HG03460 (cell line): ENCODE measurements around the gene PARN.
A peak's percentile ranks its signal among the peaks of the same experiment; 100 is the strongest.
"Not testable (repeated sequence)": the region's sequence is repeated elsewhere in the genome, so short reads cannot be mapped to it uniquely, and the experiment has no call there.

ENCODE experiments used
- ATAC-seq: cut with Tn5 transposase; IDR thresholded peaks from one replicate; pipeline ENCODE4 v1.9.1; 2021; ENCODE audit not compliant: unreplicated experiment

Gene PARN, protein sequence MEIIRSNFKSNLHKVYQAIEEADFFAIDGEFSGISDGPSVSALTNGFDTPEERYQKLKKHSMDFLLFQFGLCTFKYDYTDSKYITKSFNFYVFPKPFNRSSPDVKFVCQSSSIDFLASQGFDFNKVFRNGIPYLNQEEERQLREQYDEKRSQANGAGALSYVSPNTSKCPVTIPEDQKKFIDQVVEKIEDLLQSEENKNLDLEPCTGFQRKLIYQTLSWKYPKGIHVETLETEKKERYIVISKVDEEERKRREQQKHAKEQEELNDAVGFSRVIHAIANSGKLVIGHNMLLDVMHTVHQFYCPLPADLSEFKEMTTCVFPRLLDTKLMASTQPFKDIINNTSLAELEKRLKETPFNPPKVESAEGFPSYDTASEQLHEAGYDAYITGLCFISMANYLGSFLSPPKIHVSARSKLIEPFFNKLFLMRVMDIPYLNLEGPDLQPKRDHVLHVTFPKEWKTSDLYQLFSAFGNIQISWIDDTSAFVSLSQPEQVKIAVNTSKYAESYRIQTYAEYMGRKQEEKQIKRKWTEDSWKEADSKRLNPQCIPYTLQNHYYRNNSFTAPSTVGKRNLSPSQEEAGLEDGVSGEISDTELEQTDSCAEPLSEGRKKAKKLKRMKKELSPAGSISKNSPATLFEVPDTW

DNA sequence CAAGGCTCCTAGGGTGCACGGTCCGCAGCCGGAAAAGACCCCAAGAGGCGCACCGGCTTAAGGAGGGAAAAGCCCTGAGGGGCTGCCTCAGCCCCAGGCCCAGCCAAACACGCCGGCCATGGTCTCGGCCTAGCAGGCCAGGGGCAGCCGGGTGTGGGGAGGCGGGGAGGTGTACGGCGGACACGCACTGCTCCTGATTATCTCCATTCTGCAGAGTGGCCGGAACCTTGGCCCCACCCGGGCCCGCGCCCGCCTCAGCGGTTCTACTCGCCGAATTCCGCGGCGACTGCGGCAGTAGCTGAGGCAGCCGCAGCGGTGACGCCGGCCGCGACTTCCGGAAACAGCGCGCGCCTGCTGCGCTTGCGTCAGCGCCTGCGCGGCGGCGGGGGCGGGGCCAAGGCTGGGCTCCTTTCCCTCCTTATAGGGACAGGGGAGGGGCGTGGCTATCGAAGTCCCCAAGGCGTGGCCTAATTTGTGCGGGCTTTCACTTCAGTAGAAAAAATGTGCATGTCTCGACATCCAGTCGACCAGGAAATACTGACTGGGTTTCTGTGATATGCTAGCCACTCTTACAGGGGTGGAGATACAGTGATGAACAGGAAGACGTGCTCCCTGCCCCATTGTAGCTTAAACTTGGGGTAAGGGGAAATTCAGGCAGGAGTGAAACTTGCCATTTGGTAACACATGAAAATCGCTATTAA, at the start of gene PARN:
Gene PARN, minus strand, starts transcription at position 342 of the 701 bp plus-strand sequence. Its CDS starts 135 bp downstream, at position 207.
- peak; percentile 45 for ATAC-seq

DNA sequence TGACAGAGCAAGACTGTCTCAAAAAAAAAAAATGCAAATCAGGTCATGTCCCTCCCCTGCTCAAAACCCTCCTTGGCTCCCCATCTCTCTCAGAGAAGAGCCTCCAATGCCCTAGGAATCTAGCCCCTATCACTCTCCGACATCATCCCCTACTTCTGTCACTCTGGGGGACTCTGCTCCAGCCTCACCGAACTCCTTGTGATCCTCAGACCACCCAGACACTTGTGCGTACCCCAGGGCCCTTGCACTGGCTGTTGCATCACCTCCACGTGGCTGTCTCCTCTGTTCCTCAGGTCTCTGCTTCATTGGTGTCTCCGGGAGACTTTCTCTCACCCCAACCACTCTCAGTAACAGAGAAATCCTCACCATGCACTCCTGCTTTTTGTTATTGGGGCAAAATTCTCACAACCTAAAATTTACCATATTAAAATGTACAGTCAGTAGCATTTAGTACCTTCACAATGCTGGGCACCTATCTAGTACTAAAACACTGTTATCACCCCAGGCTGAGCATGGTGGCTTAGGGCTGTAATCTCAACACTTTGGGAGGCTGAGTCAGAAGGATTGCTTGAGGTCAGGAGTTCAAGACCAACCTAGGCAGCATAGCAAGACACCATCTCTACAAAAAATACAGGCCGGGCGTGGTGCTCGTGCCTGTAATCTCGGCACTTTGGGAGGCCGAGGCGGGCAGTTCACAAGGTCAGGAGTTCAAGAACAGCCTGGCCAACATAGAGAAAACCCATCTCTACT, 48.9 kb upstream of the PARN start:
- no peak for ATAC-seq

DNA sequence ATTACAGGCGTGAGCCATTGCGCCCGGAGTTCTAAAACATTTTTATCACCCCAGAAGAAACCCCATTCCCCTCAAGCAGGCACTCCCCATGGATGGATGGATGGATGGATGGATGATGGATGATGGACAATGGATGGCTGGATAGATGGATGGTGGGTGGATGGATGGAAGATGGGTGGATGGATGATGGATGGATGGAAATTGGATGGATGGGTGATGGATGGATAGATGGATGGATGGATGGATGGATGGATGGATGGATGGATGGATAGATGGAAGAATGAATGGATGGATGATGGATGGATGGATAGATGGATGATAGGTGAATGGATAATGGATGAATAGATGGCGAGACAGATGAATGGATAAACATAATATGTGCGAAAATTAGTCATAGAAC, 47.6 kb upstream of the PARN start:
- ATAC-seq = no peak

DNA sequence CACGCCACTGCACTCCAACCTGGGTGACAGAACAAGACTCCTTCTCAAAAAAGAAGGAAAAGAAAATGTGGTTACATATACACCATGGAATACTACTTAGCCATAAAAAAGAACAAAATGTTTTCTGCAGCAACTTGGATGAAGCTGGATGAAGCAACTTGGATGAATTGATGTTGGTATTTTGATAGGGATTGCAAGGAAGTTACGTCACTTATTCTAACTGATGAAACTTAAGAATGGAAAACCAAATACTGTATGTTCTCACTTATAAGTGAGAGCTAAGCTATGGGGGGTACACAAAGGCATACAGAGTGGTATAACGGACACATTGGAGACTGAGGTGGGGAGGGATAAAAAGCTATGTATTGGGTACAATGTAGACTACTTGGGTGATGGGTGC, 46.6 kb upstream of the PARN start:
- ATAC-seq = no peak

DNA sequence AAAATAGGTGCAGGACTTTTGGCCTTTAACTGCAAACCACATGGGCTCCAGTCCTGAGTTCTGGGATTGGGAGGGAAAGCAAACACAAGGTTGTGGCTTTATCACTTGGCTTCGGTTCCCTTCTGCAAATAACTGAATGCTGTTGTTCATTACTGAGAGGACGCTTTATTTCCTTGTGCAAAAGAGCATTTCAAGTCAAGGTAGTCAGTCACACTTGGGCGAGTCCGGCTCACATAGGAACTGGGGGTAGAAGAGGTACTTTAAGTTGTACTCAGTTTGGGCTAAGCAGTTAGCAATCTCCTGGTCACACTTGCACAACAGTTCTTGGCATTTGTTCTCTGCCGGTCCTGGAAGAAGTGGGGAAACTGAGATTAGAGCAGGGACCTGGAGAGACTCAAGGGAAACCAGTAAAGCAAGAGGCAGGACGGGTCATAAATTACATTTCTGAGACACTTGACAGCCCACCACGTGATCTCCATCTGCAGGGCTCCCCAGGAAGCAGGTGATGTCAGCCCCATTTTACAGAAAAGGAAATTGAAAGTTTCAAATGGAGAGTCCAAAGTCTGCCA, 42.4 kb upstream of the PARN start:
- no peak for ATAC-seq

DNA sequence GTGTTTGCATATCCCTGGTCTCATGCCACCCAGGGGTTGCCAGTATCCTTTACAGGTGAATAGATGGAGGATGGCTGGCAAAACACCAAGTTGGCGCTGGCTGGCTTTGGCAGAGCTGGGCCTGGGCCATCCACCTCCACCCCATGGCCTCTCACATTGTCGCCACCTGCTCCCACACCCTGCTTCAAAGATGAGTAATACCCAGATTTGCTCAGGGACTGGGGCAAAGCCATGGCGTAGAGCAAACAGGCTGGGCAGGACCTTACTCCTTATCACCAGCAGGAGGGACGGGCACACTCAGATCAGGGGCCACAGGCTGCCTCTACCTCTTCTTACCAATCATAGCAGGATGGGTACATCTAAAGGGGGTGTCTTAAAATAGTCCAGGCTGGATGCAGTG, 39.7 kb upstream of the PARN start:
- ATAC-seq = no peak

DNA sequence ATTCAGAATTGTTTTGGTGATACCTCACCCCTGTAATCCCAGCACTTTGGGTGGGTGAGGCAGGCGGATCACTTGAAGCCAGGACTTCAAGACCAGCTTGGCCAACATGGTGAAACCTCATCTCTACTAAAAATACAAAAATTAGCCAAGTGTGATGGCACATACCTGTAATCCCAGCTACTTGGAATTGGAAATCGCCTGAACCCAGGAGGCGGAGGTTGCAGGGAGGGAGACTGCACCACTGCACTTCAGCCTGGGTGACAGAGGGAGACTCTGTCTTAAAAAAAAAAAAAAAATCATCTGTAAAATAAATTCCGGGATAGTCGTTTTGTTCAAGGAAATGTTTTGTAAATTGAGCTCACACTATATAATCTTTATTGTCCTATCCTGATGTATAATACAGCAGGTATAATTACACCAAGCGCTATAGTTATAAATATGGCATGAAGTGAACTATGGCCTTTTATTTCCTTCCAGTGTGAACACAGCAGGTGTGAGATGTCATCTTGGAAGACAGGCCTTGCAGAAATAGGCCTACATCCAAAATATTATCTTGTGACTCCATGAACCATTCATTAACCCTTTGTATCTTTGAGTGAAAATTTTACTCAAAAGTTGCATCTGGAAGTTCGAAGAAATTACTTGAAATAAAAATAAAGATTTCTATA, 38.6 kb upstream of the PARN start:
- no peak for ATAC-seq

DNA sequence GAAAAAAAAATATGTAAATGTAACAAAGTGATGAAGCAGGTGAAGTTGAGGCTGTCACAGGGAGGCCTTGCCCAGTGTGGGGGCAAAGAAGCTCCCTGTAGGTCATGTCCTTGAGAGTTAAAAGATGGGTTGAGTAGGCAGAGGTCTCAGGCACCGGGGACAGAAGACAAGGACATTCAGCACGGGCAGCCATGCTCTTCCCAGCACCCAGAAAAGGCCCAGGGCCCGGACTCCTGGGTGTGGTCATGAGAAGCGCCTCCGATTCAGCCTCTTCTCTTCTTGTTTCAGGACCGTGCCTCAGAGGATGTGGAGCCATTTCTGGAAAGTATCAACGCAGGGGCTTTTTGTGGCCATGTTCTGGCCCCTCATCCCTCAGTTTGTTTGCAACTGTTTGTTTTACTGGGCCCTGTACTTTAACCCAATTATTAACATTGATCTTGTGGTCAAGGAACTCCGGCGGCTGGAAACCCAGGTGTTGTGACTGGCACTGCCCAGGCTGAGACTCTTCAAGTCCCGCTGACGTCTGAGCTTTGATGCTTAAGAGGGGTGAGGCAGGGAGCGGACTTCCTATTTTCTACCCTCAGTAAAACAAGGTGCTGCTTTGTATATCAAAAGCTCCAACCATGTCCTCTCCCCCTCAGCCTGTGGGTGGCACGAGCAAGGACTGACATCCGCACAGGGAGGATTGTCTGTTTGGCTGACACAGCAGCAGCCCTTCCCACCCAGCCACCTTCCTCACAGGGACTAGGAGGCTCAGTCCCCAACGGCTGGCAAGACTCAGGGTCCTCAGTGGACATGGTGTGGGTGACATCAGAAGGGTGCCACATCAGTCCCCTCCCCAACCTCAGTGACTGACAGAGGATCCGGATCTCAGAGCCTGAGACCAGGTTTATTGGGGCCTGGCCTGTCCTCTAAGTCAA, 37.5 kb upstream of the PARN start:
- no peak for ATAC-seq

DNA sequence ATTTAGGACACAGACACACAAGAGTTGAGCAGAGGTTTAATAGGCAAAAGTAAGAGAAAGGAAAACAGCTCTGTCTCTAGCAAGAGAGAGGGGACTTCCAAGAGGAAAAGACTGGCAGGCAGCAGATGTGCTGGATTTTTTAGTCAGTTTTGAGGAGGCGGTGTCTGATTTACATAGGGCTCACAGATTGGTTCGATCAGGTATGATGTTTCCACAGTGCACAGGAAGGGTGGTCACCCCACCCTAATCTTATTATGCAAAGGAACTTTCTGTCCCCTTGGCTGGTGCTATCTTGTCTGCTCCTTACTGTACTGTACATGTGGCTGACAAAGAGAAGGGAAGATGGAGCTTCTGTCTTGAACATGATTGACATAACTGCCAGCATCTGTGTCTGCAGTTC, 28.0 kb upstream of the PARN start:
- ATAC-seq = peak; percentile 79

DNA sequence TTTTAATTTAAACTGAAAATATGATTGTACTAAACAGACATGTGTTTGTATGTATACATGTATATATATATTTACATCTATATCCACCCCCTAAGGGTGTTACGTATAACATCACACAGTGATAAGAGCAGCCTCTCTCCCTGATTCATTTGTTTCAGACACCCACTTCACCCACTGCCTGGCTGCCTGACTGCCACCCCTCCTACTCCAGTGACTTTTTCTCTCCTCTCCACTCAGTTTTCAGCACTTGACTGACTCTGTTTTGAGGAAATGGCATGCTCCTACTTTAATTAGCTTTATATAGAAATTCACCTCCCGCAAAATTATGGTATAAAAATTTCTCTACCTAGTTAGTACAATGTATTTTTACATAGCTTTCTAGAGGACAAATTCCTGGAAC, 22.7 kb upstream of the PARN start:
- no peak for ATAC-seq

DNA sequence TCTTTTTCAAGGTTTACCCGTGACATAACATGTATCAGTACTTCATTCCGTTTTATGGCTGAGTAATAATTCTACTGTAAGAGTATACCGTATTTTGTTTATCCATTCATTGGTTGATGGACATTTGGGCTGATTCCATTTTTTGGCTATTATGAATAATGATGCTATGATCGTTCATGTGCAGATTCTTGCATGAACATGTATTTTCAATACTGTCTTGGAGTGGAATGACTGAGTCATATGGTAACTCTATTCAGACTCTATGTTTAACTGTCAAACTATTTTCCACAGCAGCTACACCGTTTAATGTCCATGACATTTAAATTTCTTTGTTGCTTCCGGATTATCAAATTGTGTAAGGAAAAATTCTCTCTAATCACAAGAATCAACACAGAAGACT, 20.6 kb upstream of the PARN start:
- no peak for ATAC-seq

DNA sequence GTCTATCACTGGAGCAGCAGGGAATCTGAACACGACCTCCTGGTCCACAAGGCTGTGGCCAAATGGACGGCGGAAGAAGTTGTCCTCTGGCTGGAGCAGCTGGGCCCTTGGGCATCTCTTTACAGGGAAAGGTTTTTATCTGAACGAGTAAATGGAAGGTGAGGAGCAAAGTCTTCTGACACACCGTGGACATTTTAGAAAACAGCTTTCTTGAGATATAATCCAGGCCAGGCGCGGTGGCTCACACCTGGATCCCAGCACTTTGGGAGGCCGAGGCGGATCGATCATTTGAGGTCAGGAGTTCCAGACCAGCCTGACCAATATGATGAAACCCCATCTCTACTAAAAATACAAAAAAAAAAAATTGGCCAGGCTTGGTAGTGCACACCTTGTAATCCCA, 19.8 kb upstream of the PARN start:
- ATAC-seq = no peak

DNA sequence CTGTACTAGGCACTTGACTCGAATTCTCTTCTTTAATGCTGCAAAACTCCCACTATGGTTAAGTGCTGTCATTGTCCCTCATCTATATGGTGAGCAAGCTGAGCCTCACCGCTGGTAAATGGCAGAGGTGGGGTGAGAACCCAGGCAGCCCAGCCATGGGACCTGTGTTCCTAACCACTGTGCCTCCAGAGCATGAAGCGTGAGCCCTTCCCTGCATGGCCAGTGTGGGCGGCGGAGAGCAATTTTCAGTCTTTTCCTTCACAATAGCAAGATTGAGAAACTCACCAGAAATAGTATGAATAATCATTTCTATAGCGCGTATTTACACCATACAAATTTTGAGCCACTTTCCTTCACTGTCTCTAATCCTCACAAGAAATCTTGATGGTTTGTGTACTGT, 11.9 kb upstream of the PARN start:
- ATAC-seq = no peak

DNA sequence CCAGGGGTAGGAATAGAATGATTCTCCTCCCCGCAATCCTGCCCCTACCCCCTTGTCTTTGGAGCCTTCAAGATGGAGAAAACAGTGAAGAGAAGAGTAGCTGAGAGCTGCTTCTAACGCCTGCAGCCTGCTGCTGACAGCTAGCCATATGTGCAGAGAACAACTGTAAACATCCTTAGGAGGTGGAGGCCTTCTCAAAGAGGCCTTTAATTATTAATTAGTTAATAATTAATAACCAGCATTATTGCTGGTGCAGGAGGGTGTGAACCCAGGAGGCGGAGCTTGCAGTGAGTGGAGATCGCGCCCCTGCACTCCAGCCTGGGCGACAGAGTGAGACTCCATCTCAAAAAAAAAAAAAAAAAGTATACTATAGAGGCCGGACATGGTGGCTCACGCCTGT, 11.1 kb upstream of the PARN start:
- no peak for ATAC-seq

DNA sequence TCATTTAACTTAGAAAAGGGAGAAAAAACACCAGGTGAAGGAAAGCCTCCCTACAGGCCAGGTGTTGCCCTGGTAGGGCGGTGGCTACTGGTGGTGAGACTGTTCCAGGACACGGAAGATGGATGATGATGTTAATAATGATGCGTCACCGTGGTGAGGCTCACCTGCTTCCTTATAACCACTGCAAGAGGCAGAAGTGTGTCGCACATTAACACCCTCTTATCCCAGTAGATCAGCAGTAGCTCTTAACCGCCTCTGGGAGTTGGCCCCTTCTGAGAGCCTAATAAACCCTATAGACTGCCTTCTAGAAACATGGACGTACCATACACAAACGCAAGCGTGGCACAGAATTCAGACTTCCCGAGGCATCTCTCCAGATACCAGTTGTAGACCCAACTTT, 10.5 kb upstream of the PARN start:
- no peak for ATAC-seq

DNA sequence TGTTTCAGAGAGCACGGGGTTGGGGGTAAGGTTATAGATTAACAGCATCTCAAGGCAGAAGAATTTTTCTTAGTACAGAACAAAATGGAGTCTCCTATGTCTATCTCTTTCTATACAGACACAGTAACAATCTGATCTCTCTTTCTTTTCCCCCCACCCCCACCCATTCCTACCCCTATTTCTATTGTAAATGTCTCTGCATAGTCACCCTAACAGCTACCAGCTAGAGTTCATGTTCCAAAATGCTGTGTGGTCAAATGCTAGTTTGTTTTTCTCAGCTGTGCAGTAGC, 6.8 kb upstream of the PARN start:
- ATAC-seq = not testable (repeated sequence)

DNA sequence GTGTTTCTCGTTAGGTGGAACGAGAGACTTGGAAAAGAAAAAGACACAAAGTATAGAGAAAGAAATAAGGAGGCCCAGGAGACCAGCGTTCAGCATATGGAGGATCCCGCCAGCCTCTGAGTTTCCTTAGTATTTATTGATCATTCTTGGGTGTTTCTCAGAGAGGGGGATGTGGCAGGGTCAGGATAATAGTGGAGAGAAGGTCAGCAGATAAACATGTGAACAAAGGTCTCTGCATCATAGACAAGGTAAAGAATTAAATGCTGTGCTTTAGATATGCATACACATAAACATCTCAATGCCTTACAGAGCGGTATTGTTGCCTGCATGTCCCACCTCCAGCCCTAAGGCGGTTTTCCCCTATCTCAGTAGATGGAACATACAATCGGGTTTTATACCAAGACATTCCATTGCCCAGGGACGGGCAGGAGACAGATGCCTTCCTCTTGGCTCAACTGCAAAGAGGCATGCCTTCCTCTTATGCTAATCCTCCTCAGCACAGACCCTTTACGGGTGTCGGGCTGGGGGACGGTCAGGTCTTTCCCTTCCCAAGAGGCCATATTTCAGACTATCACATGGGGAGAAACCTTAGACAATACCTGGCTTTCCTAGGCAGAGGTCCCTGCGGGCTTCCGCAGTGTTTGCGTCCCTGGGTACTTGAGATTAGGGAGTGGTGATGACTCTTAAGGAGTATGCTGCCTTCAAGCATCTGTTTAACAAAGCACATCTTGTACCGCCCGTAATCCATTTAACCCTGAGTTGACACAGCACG, 6.3 kb upstream of the PARN start:
- ATAC-seq = not testable (repeated sequence)

DNA sequence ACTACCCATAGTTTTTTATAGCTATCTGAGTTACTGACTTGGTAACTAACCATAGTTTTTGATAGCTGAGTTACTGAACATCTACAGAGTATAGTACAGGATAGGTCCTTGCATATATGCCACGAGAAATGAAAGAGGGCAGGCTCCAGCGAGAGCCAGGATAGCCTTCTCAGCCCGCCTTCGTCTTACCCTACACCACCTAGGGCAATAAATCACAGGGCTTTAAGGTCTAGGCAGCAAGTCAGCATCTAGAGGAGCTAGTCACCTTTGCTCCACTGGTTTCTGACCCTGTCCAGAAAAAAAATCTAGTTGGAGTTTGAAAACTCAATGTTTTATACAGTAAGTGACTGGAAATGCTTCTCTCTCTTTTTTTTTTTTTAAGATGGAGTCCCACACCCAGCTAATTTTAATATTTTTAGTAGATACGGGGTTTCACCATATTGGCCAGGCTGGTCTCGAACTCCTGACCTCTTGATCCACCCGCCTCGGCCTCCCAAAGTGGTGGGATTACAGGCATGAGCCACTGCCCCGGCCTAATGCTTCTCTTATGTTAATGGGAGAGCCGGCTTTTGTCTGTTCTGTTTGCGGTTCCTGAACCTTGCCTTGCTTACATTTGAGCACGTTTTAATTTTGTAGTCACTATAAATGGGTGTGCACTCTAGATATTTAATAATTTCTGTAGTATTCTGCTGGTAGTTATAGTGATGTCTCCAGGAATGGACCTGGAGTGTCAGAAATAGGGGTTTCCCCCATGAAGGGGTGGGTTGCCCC, 5.5 kb upstream of the PARN start:
- no peak for ATAC-seq
